ENCODE data around the gene PACRG. TPM values are rescaled to one million over a fixed set of nuclear protein-coding genes. Genes with fewer than 3 reads are reported as not detected.

PACRG gene
- total and polyA plus RNA-seq, 2 donors (not counting 3 experiments of a cell fraction or from before 2014, with no cell fraction given): 0.08 TPM; not detected in 1

DNA sequence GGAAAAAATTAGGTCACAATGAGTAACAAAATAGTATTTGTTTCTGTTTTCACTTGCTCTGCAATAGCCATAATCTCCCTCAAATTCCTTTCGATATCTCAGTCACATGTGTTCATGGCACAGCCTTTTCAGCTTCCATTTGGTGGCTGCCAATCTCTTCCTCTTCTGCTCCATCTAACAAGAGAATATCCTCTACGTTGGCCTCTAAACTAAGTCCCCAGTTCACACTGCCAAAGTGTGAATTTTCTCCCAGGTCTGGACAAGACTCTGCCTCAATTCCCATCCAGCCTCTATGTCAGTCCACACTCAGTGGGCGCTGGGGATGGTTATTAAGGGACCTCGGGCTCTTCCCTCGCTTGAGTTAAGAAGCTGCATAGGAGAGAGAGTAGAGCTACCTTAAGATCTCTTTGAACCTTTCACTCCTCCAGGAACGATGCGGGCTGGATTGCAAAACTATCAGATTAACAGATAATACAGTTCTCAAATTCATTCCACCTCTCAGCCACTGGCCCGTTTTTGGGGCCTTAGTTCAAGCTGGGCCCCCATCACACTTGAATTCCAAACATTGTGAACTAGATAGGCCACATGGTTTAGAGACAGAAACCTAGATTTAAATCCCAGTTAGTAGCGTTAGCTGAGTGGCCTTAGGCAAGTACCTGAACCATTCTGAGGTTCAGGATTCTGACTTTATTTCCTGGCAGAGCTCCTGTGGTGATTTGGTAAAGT, 436.6 kb downstream of the PACRG start:
- TF ChIP-seq JUN (IDR thresholded peaks at IDR 0.05; ENCODE audit: borderline replicate concordance, insufficient read depth, insufficient read length, low read depth): no peak
- no peak for TF ChIP-seq POLR2AphosphoS5 (IDR thresholded peaks at IDR 0.05; ENCODE audit: insufficient read depth, low read depth, low read length)
- TF ChIP-seq EZH2 (IDR thresholded peaks at IDR 0.05; ENCODE audit: borderline replicate concordance, low read depth, low read length, severe bottlenecking): no peak
- TF ChIP-seq MYC (IDR thresholded peaks at IDR 0.05; ENCODE audit: low read depth, low read length): no peak

DNA sequence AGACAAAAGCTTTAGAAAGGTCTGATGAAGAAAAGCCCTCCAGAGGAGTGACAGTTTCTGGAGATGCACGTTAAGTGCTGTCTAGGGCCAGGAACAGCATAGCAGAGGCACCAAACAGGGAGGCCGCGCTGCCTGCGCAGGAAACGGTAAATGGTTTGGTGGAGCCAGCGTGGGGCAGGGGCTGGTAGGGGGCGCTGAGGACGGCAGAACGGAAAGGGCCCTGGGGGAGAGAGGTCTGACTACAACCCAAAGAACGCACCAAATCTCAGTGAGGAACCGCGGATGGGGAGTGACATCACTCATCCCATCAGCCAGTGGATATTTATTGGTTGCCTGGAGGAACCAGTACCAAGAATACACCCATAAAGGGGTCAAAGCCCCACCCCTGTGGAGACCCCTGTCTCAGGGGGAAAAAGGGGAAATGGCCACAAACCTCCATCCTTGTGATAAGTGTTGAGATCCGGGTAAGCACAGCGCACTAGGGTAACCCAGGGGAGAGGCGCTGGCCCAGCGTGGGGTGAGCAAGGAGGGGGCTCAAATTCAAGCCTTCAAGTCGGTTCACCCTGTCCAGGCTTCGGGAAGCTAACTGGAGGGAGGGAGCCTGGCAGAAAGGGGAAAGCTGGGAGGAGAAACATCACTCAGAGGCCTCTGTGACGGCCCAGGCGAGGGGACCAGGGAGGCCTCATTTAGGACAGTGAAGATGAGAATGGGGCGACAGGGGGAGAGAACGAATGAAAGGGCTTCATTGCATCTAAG, 437.6 kb downstream of the PACRG start:
- no peaks in the 10 kb centered on the region for H3K79me2 ChIP-seq (ENCODE audit: control insufficient read depth, insufficient read depth, low read length)
- no peak overlapping the region for H3K9ac ChIP-seq (replicated peaks; ENCODE audit: extremely low read depth, insufficient read depth, low read length)
- POLR2A ChIA-PET: no interaction called here
- H3K4me1 ChIP-seq (ENCODE audit: control insufficient read depth, extremely low read depth, insufficient read depth, low read length): no peaks in the 10 kb centered on the region
- H2AFZ ChIP-seq (ENCODE audit: low read depth, low read length): no peak overlapping the region
- DNase-seq (ENCODE audit: low read depth, low spot score) (no peak), FAIRE-seq (no peak)
- H3K27me3 ChIP-seq (ENCODE audit: control insufficient read depth in 2 of 2, insufficient read depth in 2 of 2, low read length in 2 of 2): peaks cover 2 to 3% of the 10 kb centered on the region in 2 experiments
- no peak for TF ChIP-seq MYC (IDR thresholded peaks at IDR 0.05; ENCODE audit: low read depth, low read length)
- TF ChIP-seq, protein P1, sequence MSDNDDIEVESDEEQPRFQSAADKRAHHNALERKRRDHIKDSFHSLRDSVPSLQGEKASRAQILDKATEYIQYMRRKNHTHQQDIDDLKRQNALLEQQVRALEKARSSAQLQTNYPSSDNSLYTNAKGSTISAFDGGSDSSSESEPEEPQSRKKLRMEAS (IDR thresholded peaks at IDR 0.05; ENCODE audit: insufficient read depth, insufficient read length): no peak
- TF ChIP-seq GATA2 (IDR thresholded peaks at IDR 0.05; ENCODE audit: insufficient read depth, insufficient read length, low read depth, low read length): no peak
- TF ChIP-seq, protein P2, sequence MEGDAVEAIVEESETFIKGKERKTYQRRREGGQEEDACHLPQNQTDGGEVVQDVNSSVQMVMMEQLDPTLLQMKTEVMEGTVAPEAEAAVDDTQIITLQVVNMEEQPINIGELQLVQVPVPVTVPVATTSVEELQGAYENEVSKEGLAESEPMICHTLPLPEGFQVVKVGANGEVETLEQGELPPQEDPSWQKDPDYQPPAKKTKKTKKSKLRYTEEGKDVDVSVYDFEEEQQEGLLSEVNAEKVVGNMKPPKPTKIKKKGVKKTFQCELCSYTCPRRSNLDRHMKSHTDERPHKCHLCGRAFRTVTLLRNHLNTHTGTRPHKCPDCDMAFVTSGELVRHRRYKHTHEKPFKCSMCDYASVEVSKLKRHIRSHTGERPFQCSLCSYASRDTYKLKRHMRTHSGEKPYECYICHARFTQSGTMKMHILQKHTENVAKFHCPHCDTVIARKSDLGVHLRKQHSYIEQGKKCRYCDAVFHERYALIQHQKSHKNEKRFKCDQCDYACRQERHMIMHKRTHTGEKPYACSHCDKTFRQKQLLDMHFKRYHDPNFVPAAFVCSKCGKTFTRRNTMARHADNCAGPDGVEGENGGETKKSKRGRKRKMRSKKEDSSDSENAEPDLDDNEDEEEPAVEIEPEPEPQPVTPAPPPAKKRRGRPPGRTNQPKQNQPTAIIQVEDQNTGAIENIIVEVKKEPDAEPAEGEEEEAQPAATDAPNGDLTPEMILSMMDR (IDR thresholded peaks at IDR 0.05; ENCODE audit: extremely low read depth in 1 of 2, insufficient read depth in 1 of 2, low read depth in 1 of 2, low read length in 2 of 2): no peak
- H3K9me3 ChIP-seq (replicated peaks; ENCODE audit: control insufficient read depth, insufficient read depth, low read length): no peaks in the 10 kb centered on the region
- H4K20me1 ChIP-seq (replicated peaks; ENCODE audit: control insufficient read depth, extremely low read depth, insufficient read depth, low read length): no peaks in the 10 kb centered on the region
- BruUV-seq (replicated peaks): no TSS peak
- no peak overlapping the region for H3K4me3 ChIP-seq (replicated peaks in 1 of 3; ENCODE audit: insufficient read depth in 1 of 3, low read depth in 1 of 3, low read length in 3 of 3)
- no peaks in the 10 kb centered on the region for H3K9me1 ChIP-seq (replicated peaks; ENCODE audit: control insufficient read depth, extremely low read depth, insufficient read depth, low read length)
- H3K36me3 ChIP-seq (ENCODE audit: control insufficient read depth in 2 of 2, extremely low read depth in 1 of 2, insufficient read depth in 2 of 2, low read length in 2 of 2): no peaks in the 10 kb centered on the region
- H3K4me2 ChIP-seq (ENCODE audit: insufficient read depth, low read length): no peak overlapping the region
- CTCF ChIA-PET: interaction anchor here (1.1 kb wide), 1 partner anchor 1747 kb away, joined by 3 read pairs; no protein-coding TSS in a partner anchor
- intact Hi-C loops (cut with micrococcal nuclease) (no loop called here), dilution Hi-C loops (cut with MboI; ENCODE audit: extremely low pct_ligation_motif_present, low sequenced_read_pairs) (no loop called here)
- H3K27ac ChIP-seq (ENCODE audit: insufficient read depth, low read depth, low read length): no peak overlapping the region

More for the DNA sequence above, 436.6 kb downstream of the PACRG start:
- Histone ChIP-seq H4K20me1 (replicated peaks; ENCODE audit: control insufficient read depth, extremely low read depth, insufficient read depth, low read length) (no peaks in the 10 kb centered on the region), H3K4me2 (ENCODE audit: insufficient read depth, low read length) (no peak overlapping the region), H3K79me2 (ENCODE audit: control insufficient read depth, insufficient read depth, low read length) (no peaks in the 10 kb centered on the region), H3K9ac (replicated peaks; ENCODE audit: extremely low read depth, insufficient read depth, low read length) (no peak overlapping the region), H3K9me1 (replicated peaks; ENCODE audit: control insufficient read depth, extremely low read depth, insufficient read depth, low read length) (no peaks in the 10 kb centered on the region), H3K27me3 (ENCODE audit: control insufficient read depth in 2 of 2, insufficient read depth in 2 of 2, low read length in 2 of 2) (peaks cover 2 to 3% of the 10 kb centered on the region in 2 experiments), H3K4me1 (ENCODE audit: control insufficient read depth, extremely low read depth, insufficient read depth, low read length) (no peaks in the 10 kb centered on the region), H3K27ac (ENCODE audit: insufficient read depth, low read depth, low read length) (no peak overlapping the region), H2AFZ (ENCODE audit: low read depth, low read length) (no peak overlapping the region), H3K9me3 (replicated peaks; ENCODE audit: control insufficient read depth, insufficient read depth, low read length) (no peaks in the 10 kb centered on the region), H3K4me3 (replicated peaks in 1 of 3; ENCODE audit: insufficient read depth in 1 of 3, low read depth in 1 of 3, low read length in 3 of 3) (no peak overlapping the region), H3K36me3 (ENCODE audit: control insufficient read depth in 2 of 2, extremely low read depth in 1 of 2, insufficient read depth in 2 of 2, low read length in 2 of 2) (no peaks in the 10 kb centered on the region)
- dilution Hi-C loops (cut with MboI; ENCODE audit: extremely low pct_ligation_motif_present, low sequenced_read_pairs) (no loop called here), intact Hi-C loops (cut with micrococcal nuclease) (no loop called here)
- no TSS peak for BruUV-seq (replicated peaks)
- POLR2A ChIA-PET: no interaction called here
- no peak for DNase-seq (ENCODE audit: low read depth, low spot score)
- no peak for FAIRE-seq
- CTCF ChIA-PET: no interaction called here
